ENCODE measurements around the gene GUCY2D. TPM values are rescaled to one million over a fixed set of nuclear protein-coding genes. Genes with fewer than 3 reads are reported as not detected.
A peak's percentile ranks its signal among the peaks of the same experiment; 100 is the strongest.

The GUCY2D gene
- total and polyA plus RNA-seq, 7 donors = 0.04 TPM; not detected in 6

DNA sequence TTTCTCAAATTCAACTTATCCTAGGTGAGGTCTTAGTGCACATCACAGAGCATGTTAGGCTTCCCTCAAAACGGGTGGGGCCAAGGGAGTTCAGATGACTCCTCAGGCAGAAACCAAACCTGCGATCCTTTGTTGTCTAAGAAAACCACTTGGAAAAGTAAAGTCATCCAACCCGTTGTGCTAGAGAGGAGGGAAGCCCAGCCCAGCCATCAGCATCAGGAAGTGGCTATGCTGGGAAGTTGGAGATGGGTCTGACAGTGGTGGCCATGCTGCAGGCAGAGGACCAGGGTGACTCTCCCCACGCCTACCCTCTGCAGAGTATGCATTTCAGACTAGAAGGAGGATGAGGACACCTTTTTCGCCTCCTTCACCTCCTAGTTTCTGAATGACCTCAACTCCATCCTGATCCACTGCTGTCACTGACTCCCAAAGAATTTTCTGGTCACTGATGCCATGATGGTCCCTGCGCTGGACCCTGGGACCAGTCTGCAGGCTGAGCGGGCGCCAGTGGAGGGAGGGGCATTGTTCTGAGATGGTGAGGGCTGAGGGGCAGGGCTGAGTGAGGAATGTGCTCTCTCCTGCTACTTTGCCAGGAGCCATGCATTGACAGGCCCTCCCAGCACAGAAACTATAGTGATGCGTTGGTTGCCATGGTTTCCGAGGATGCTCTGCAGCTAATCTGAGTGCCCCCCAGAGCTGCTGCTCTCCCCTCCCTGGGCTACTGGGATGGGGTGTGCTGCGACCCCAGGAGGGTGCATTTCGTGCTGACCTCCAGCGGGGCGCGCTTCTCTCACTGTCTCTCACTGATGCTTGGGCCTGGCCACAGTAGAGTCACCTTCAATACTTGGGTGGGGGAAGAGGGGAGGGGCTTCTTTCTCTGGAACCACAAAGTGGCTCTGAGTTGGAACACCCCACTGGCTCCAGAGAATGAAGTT lies 64.7 kb downstream of the GUCY2D start:
- Histone ChIP-seq H3K27ac (no peak overlapping the region), H3K27me3 (peaks cover 10 to 50% (median 39%) of the 10 kb centered on the region in 3 donors), H3K4me3 (no peak overlapping the region), H3K36me3 (no peaks in the 10 kb centered on the region), H3K4me1 (peaks cover 0 to 11% (median 7%) of the 10 kb centered on the region in 4 donors), H3K9me3 (no peaks in the 10 kb centered on the region)
- TF ChIP-seq POLR2AphosphoS5 (IDR thresholded peaks at IDR 0.05) (no peak), POLR2A (IDR thresholded peaks at IDR 0.05) (no peak), EP300 (IDR thresholded peaks at IDR 0.05) (no peak)
- TF ChIP-seq, protein P1, sequence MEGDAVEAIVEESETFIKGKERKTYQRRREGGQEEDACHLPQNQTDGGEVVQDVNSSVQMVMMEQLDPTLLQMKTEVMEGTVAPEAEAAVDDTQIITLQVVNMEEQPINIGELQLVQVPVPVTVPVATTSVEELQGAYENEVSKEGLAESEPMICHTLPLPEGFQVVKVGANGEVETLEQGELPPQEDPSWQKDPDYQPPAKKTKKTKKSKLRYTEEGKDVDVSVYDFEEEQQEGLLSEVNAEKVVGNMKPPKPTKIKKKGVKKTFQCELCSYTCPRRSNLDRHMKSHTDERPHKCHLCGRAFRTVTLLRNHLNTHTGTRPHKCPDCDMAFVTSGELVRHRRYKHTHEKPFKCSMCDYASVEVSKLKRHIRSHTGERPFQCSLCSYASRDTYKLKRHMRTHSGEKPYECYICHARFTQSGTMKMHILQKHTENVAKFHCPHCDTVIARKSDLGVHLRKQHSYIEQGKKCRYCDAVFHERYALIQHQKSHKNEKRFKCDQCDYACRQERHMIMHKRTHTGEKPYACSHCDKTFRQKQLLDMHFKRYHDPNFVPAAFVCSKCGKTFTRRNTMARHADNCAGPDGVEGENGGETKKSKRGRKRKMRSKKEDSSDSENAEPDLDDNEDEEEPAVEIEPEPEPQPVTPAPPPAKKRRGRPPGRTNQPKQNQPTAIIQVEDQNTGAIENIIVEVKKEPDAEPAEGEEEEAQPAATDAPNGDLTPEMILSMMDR (IDR thresholded peaks at IDR 0.05) = no peak
- intact Hi-C loops (cut with DNase I) = no loop called here
- WGBS, 2 donors = 77 to 81% methylated on average over 15 of the region's 15 CpGs
- DNase-seq = no peak

DNA sequence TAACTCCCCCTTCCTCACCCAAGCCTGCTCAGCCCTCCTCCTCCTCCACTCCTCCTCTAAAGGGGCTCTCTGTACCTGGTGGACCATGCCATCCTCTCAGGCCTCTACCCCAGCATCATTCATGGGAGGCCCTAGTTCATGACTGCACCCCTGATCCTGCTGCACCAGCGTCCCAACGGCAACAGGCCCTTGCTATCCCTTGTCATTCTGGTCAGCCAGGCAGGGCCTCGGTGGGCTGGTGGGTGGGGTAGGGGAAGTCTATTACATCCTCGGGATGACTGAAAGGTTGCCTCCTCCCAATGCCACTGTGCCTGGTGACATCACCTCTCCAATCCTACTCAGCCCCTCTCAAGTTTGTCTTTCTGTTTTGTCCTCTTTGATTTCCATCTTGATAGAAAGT lies 65.4 kb downstream of the GUCY2D start:
- Histone ChIP-seq H3K9me3 (no peaks in the 10 kb centered on the region), H3K27me3 (peaks cover 10 to 50% (median 39%) of the 10 kb centered on the region in 3 donors), H3K27ac (no peak overlapping the region), H3K4me3 (no peak overlapping the region), H3K4me1 (peaks cover 0 to 8% (median 7%) of the 10 kb centered on the region in 4 donors), H3K36me3 (no peaks in the 10 kb centered on the region)
- no peak for DNase-seq
- WGBS, 2 donors = 53 to 61% methylated on average over 4 of the region's 4 CpGs
- intact Hi-C loops (cut with DNase I) = no loop called here
- TF ChIP-seq POLR2A (IDR thresholded peaks at IDR 0.05) = no peak
- TF ChIP-seq POLR2AphosphoS5 (IDR thresholded peaks at IDR 0.05) = no peak
- no peak for TF ChIP-seq EP300 (IDR thresholded peaks at IDR 0.05)
- TF ChIP-seq, protein P1 (IDR thresholded peaks at IDR 0.05) = no peak

DNA sequence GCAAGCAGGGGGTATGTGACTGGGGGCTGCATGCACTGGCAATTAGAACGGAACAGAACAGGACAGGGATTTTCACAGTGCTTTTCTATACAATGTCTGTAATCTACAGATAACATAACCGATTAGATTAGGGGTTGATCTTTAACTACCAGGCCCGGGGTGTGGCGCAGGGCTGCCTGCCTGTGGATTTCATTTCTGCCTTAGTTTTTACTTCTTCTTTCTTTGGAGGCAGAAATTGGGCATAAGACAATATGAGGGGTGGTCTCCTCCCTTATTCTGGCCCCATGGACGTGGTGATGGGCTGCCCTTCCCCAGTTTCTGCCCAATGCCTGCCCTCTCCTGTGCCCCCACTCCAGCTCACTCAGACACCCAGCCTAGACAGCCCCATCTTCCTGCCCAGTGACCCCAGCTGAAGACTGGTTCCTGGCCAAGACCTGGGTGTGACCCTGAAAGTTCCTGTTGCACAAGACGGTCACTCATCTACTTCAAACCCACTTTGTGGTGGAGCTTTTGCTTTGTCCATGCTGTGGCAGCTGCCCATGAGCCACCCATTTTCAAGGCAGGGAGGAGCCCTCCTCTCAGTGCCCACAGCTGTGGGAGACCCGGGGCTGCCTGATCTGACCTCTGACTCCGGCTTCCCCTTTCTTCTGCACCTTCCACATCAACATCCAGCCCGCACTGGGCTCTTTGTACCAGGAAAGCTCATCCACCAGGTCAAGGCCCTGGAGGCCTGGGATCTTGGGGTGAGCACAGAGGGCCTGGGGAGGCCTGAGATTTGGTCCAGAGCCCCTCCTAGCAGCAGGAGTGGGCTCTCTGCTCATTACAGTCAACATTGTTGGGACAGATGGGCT lies 66.5 kb downstream of the GUCY2D start:
- H3K27me3 ChIP-seq = peaks cover 13 to 50% (median 39%) of the 10 kb centered on the region in 3 donors
- peaks cover 0 to 18% (median 16%) of the 10 kb centered on the region in 4 donors for H3K4me1 ChIP-seq
- intact Hi-C loops (cut with DNase I) = no loop called here
- TF ChIP-seq POLR2A (IDR thresholded peaks at IDR 0.05) (no peak), POLR2AphosphoS5 (IDR thresholded peaks at IDR 0.05) (no peak), EP300 (IDR thresholded peaks at IDR 0.05) (no peak)
- TF ChIP-seq, protein P1 (IDR thresholded peaks at IDR 0.05) = no peak
- H3K9me3 ChIP-seq = no peaks in the 10 kb centered on the region
- no peaks in the 10 kb centered on the region for H3K36me3 ChIP-seq
- no peak overlapping the region for H3K4me3 ChIP-seq
- whole genome bisulfite sequencing, 2 donors = 17 to 57% methylated on average over 9 of the region's 9 CpGs
- DNase-seq = peak; percentile 76
- peak overlapping the region in 3 of 4 donors; percentile 29 to 42 (median 32) for H3K27ac ChIP-seq

DNA sequence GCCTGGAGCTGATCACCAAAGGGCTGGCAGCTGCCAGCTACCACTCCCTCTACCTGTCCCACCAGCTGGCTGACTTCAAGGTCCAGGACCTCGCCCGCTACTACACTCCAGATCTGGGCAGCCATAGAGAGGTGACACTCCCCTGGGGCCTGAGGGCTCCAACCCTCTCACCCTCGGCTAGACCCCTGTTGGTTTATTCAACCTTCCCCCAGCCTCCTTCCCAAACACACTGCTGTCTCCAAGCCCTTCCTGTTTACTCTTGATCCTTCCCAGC lies 67.1 kb downstream of the GUCY2D start:
- no peaks in the 10 kb centered on the region for H3K9me3 ChIP-seq
- peaks cover 0 to 20% (median 17%) of the 10 kb centered on the region in 4 donors for H3K4me1 ChIP-seq
- 11 to 55% methylated on average over 3 of the region's 3 CpGs for WGBS, 2 donors
- no peak overlapping the region for H3K4me3 ChIP-seq
- H3K27ac ChIP-seq = peak overlapping the region in 3 of 4 donors; percentile 29 to 42 (median 32)
- peaks cover 16 to 50% (median 39%) of the 10 kb centered on the region in 3 donors for H3K27me3 ChIP-seq
- intact Hi-C loops (cut with DNase I) = no loop called here
- DNase-seq = no peak
- no peaks in the 10 kb centered on the region for H3K36me3 ChIP-seq
- no peak for TF ChIP-seq POLR2A (IDR thresholded peaks at IDR 0.05)
- TF ChIP-seq, protein P1 (IDR thresholded peaks at IDR 0.05) = no peak

Other genes starting within 250 kb of the GUCY2D start
- gene KDM6B, start 168.4 kb upstream of the GUCY2D start, total RNA-seq = 10 to 100 TPM in 1 of 4 donors, 1 to 10 TPM in 3; 6.1 to 11.6 (median 8.5) TPM
- 10 to 100 TPM in 1 of 3 donors, 1 to 10 TPM in 2; 5.5 to 19.4 (median 6.0) TPM for gene KDM6B, start 168.4 kb upstream of the GUCY2D start, polyA plus RNA-seq
- gene TMEM88, start 147.5 kb upstream of the GUCY2D start, total RNA-seq = 10 to 100 TPM in 3 of 4 donors, 1 to 10 TPM in 1; 6.8 to 19.9 (median 10.5) TPM
- 10 to 100 TPM in 1 of 3 donors, 1 to 10 TPM in 2; 2.4 to 11.4 (median 9.0) TPM for gene TMEM88, start 147.5 kb upstream of the GUCY2D start, polyA plus RNA-seq
- gene NAA38, start 145.1 kb upstream of the GUCY2D start, total RNA-seq = 100 to 1,000 TPM in 3 of 4 donors, 10 to 100 TPM in 1; 92.4 to 206 (median 106) TPM
- gene NAA38, start 145.1 kb upstream of the GUCY2D start, polyA plus RNA-seq = 100 to 1,000 TPM in 2 of 3 donors, 10 to 100 TPM in 1; 99.4 to 148 (median 138) TPM
- gene CYB5D1, start 144.6 kb upstream of the GUCY2D start, total RNA-seq = 10 to 100 TPM in 2 of 4 donors, 1 to 10 TPM in 2; 7.1 to 14.4 (median 10.7) TPM
- gene CYB5D1, start 144.6 kb upstream of the GUCY2D start, polyA plus RNA-seq = 1 to 10 TPM; 4.2 to 8.6 (median 4.6) TPM
- 100 to 1,000 TPM in 3 of 4 donors, 10 to 100 TPM in 1; 97.2 to 147 (median 117) TPM for gene CHD3, start 113.8 kb upstream of the GUCY2D start, total RNA-seq
- gene CHD3, start 113.8 kb upstream of the GUCY2D start, polyA plus RNA-seq = 10 to 100 TPM; 33.8 to 88.9 (median 47.4) TPM
- 1 to 10 TPM; 3.2 to 4.5 (median 4.2) TPM for gene RNF227, start 86.3 kb upstream of the GUCY2D start, total RNA-seq
- 1 to 10 TPM in 2 of 3 donors, under 1 TPM in 1; 0.69 to 3.6 (median 1.8) TPM for gene RNF227, start 86.3 kb upstream of the GUCY2D start, polyA plus RNA-seq
- 1 to 10 TPM in 1 of 4 donors, under 1 TPM in 2, not detected in 1; 0.54 to 2.1 (median 0.66) TPM for gene KCNAB3, start 72.8 kb upstream of the GUCY2D start, total RNA-seq
- gene KCNAB3, start 72.8 kb upstream of the GUCY2D start, polyA plus RNA-seq = 1 to 10 TPM in 1 of 3 donors, under 1 TPM in 2; 0.60 to 5.5 (median 0.69) TPM
- gene TRAPPC1, start 70.7 kb upstream of the GUCY2D start, total RNA-seq = 10 to 100 TPM; 33.5 to 66.5 (median 45.7) TPM
- gene TRAPPC1, start 70.7 kb upstream of the GUCY2D start, polyA plus RNA-seq = 100 to 1,000 TPM; 123 to 170 (median 123) TPM
- gene CNTROB, start 70.4 kb upstream of the GUCY2D start, total RNA-seq = 10 to 100 TPM; 11.8 to 40.4 (median 30.0) TPM
- 10 to 100 TPM; 16.6 to 33.3 (median 16.8) TPM for gene CNTROB, start 70.4 kb upstream of the GUCY2D start, polyA plus RNA-seq
- 1 to 10 TPM; 2.8 to 5.3 (median 4.3) TPM for gene ALOX15B, start 36.4 kb downstream of the GUCY2D start, total RNA-seq
- gene ALOX15B, start 36.4 kb downstream of the GUCY2D start, polyA plus RNA-seq = 1 to 10 TPM; 1.2 to 3.2 (median 1.8) TPM
- gene ALOX12B, start 85.1 kb downstream of the GUCY2D start, total RNA-seq = not detected
- under 1 TPM in 1 of 3 donors, not detected in 2; 0.52 TPM for gene ALOX12B, start 85.1 kb downstream of the GUCY2D start, polyA plus RNA-seq
- gene ALOXE3, start 115.9 kb downstream of the GUCY2D start, total RNA-seq = not detected
- under 1 TPM in 1 of 3 donors, not detected in 2; 0.17 TPM for gene ALOXE3, start 115.9 kb downstream of the GUCY2D start, polyA plus RNA-seq
- not detected for gene HES7, start 121.5 kb downstream of the GUCY2D start, total RNA-seq
- gene HES7, start 121.5 kb downstream of the GUCY2D start, polyA plus RNA-seq = under 1 TPM in 1 of 3 donors, not detected in 2; 0.16 TPM
- gene PER1, start 149.8 kb downstream of the GUCY2D start, total RNA-seq = 100 to 1,000 TPM in 2 of 4 donors, 10 to 100 TPM in 2; 60.3 to 153 (median 84.5) TPM
- gene PER1, start 149.8 kb downstream of the GUCY2D start, polyA plus RNA-seq = 10 to 100 TPM; 30.5 to 67.7 (median 34.2) TPM
- gene VAMP2, start 160.3 kb downstream of the GUCY2D start, total RNA-seq = 10 to 100 TPM; 20.4 to 29.6 (median 27.3) TPM
- 10 to 100 TPM; 37.7 to 57.1 (median 54.9) TPM for gene VAMP2, start 160.3 kb downstream of the GUCY2D start, polyA plus RNA-seq
- 10 to 100 TPM in 3 of 4 donors, 1 to 10 TPM in 1; 8.3 to 61.7 (median 20.6) TPM for gene TMEM107, start 173.8 kb downstream of the GUCY2D start, total RNA-seq
- 10 to 100 TPM in 1 of 3 donors, 1 to 10 TPM in 2; 4.6 to 20.8 (median 7.2) TPM for gene TMEM107, start 173.8 kb downstream of the GUCY2D start, polyA plus RNA-seq
- 10 to 100 TPM in 3 of 4 donors, 1 to 10 TPM in 1; 7.7 to 17.7 (median 15.8) TPM for gene BORCS6, start 187.6 kb downstream of the GUCY2D start, total RNA-seq
- gene BORCS6, start 187.6 kb downstream of the GUCY2D start, polyA plus RNA-seq = 10 to 100 TPM in 2 of 3 donors, 1 to 10 TPM in 1; 9.2 to 14.6 (median 10.8) TPM
- gene AURKB, start 208.0 kb downstream of the GUCY2D start, total RNA-seq = 1 to 10 TPM in 2 of 4 donors, not detected in 2; 1.4 to 3.3 TPM
- gene AURKB, start 208.0 kb downstream of the GUCY2D start, polyA plus RNA-seq = 10 to 100 TPM in 2 of 3 donors, 1 to 10 TPM in 1; 1.8 to 45.6 (median 12.7) TPM
- gene CTC1, start 245.4 kb downstream of the GUCY2D start, total RNA-seq = 10 to 100 TPM; 14.6 to 19.9 (median 16.7) TPM
- 10 to 100 TPM in 2 of 3 donors, 1 to 10 TPM in 1; 3.7 to 34.2 (median 13.2) TPM for gene CTC1, start 245.4 kb downstream of the GUCY2D start, polyA plus RNA-seq
- 10 to 100 TPM in 1 of 4 donors, 1 to 10 TPM in 3; 4.6 to 10.2 (median 6.9) TPM for gene PFAS, start 246.7 kb downstream of the GUCY2D start, total RNA-seq
- 10 to 100 TPM in 1 of 3 donors, 1 to 10 TPM in 2; 1.4 to 22.2 (median 1.8) TPM for gene PFAS, start 246.7 kb downstream of the GUCY2D start, polyA plus RNA-seq

All from sigmoid colon (tissue), 7 donors.